GM19324 (cell line): ENCODE data around the gene GABRB2.
"Not testable (repeated sequence)": the region's sequence is repeated elsewhere in the genome, so short reads cannot be mapped to it uniquely, and the experiment has no call there.

Experiments used
- ATAC-seq: cut with Tn5 transposase; IDR thresholded peaks from one replicate; pipeline ENCODE4 v1.9.1; 2021; ENCODE audit warnings: mild to moderate bottlenecking, moderate library complexity; ENCODE audit not compliant: unreplicated experiment, low FRiP score

GABRB2 gene

DNA sequence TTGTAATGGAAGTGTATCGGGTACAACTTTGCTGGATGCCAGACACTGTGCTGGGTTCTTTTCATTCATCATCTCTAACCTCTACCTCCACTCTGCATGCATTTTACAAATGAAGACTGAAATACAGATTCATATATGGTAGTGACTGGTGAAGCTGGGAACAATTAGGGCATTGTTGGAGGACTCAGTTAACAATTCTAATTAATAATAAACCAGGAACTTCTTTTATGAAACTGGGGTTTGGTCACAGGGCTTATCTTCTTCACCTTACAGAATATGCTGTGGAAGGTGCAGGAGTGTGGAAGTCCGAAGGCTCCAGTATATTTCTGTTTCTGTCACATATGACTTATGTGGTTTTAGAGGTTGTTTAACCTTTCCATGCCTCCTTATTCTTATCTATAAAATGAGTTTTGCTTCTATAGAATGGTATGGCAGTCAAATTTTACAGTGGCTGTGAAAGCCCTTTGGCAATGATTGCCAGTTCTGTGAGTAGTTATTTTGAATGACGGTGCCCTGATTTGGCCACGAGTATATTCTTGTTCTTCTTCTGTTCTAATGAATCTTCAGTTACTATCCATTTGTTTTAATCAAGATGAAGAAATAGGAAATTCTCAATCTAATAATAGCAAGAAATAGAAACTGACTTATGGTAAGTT lies 284.7 kb downstream of the GABRB2 start:
- ATAC-seq: peak; percentile 51

DNA sequence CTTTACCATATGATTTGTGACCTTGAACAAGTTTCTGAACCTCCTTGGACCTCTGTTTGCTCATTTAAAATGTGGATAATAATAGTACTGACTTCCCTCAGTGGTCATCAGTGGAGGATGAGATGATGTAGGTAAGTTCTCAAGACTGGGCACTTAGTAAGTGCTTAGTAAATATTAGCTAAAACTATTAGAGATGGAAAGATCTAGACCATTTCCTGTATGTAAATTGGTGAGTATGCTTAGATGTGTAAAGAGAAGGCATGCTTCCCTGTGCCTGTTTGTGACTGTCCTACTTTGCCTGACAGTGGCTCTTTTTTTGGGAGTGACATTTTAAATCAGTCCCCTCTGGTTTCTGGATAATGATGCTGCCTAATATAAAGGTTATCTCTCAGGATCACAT lies 288.1 kb downstream of the GABRB2 start:
- ATAC-seq: peak; percentile 61

GRCh38 chr5:161256957-161257356 lies 289.6 kb downstream of the GABRB2 start:
- no peak for ATAC-seq

DNA sequence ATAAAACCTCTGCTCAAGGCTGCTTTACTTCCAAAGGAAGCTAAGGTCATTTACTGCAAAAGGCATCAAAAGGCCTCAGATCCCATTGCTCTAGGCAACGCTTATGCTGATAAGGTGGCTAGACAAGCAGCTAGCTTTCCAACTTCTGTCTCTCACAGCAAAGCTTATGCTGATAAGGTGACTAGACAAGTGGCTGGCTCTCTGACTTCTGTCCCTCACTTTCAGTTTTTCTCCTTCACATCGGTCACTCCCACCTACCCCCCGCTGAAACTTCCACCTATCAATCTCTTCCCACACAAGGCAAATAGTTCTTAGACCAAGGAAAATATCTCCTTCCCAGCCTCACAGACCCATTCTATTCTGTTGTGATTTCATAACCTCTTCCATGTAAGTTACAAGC lies 293.6 kb downstream of the GABRB2 start:
- not testable (repeated sequence) for ATAC-seq

GRCh38 chr5:161246749-161247148 lies 299.8 kb downstream of the GABRB2 start:
- no peak for ATAC-seq

DNA sequence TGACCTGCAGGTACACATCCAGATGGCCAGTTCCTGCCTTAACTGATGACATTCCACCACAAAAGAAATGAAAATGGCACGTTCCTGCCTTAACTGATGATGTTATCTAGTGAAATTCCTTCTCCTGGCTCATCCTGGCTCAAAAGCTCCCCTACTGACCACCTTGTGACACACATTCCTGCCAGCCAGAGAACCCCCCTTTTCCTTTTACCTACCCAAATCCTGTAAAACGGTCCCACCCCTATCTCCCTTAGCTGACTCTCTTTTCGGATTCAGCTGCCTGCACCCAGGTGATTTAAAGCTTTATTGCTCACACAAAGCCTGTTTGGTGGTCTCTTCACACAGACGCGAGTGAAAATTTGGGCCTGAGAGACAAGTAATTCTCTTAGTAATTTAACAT lies 300.7 kb downstream of the GABRB2 start:
- not testable (repeated sequence) for ATAC-seq
